HEK293 (cell line): ENCODE measurements around the gene POLR1G.

Source experiments
- CTCF ChIA-PET: fragments of 350-600 bp; formaldehyde crosslinking; extraction: SDS; loops from one replicate; lab custom pipeline; 2021; ENCODE audit warnings: antibody characterized with exemption; lab: Yijun Ruan, JAX
- POLR2A ChIA-PET: fragments of 300-600 bp; formaldehyde crosslinking; extraction: SDS; loops from one replicate; lab custom pipeline; 2020; ENCODE audit warnings: antibody characterized with exemption, inconsistent platforms; lab: Yijun Ruan, JAX
- H3K27ac ChIP-seq: fragments of 200-500 bp; sonication (Bioruptor generic); 2 replicates; pipeline ENCODE4 v1.5.1; 2014; ENCODE audit warnings: low read depth, low read length, control low read depth, inconsistent platforms; ENCODE audit errors: extremely low read depth
- H3K36me3 ChIP-seq, 2 experiments: fragments of 200-500 bp in 1 of 2; sonication (Bioruptor generic) in 1 of 2; 1 replicate in 1 of 2; 2 replicates in 1 of 2; pipeline ENCODE4 v1.5.1; 2014 to 2017; ENCODE audit warnings: inconsistent platforms in 2 of 2, low read length in 2 of 2; ENCODE audit not compliant: control insufficient read depth in 2 of 2, insufficient read depth in 1 of 2
- H3K4me1 ChIP-seq: fragments of 200-500 bp; sonication (Bioruptor generic); 2 replicates; pipeline ENCODE4 v1.5.1; 2014; ENCODE audit warnings: mild to moderate bottlenecking, low read length, inconsistent platforms; ENCODE audit not compliant: control insufficient read depth, insufficient read depth
- H3K4me3 ChIP-seq: 2 replicates; pipeline ENCODE4 v1.5.1; 2011; ENCODE audit warnings: low read depth, mild to moderate bottlenecking, control low read depth, low read length, moderate library complexity
- H3K9me3 ChIP-seq: fragments of 200-500 bp; sonication (Bioruptor generic); 2 replicates; pipeline ENCODE4 v1.5.1; 2014; ENCODE audit warnings: low read depth, low read length, inconsistent platforms; ENCODE audit not compliant: control insufficient read depth, insufficient read depth
- FEZF1 ChIP-seq: fragments of 450-650 bp; formaldehyde crosslinking; IDR thresholded peaks from 2 replicates; pipeline ENCODE4 v1.5.1; 2016; ENCODE audit warnings: missing biosample characterization, missing genetic modification characterization
- INSM2 ChIP-seq: fragments of 450-650 bp; formaldehyde crosslinking; IDR thresholded peaks from 2 replicates; pipeline ENCODE4 v1.5.1; 2016; ENCODE audit warnings: missing biosample characterization, missing genetic modification characterization
- KLF1 ChIP-seq: fragments of 450-650 bp; formaldehyde crosslinking; IDR thresholded peaks from 2 replicates; pipeline ENCODE4 v1.5.1; 2016; ENCODE audit warnings: missing biosample characterization, missing genetic modification characterization
- KLF16 ChIP-seq: fragments of 450-650 bp; formaldehyde crosslinking; IDR thresholded peaks from 2 replicates; pipeline ENCODE4 v1.5.1; 2017; ENCODE audit warnings: missing biosample characterization, missing genetic modification characterization
- PRDM1 ChIP-seq: fragments of 450-650 bp; formaldehyde crosslinking; IDR thresholded peaks from 2 replicates; pipeline ENCODE4; 2016; ENCODE audit warnings: missing biosample characterization, missing genetic modification characterization
- SCRT2 ChIP-seq: fragments of 450-650 bp; formaldehyde crosslinking; IDR thresholded peaks from 2 replicates; pipeline ENCODE4 v1.5.1; 2016; ENCODE audit warnings: missing biosample characterization, missing genetic modification characterization
- SP7 ChIP-seq: fragments of 450-650 bp; formaldehyde crosslinking; IDR thresholded peaks from 2 replicates; pipeline ENCODE4 v1.5.1; 2016; ENCODE audit warnings: missing biosample characterization, missing genetic modification characterization
- WT1 ChIP-seq: fragments of 450-650 bp; formaldehyde crosslinking; IDR thresholded peaks from 2 replicates; pipeline ENCODE4 v1.5.1; 2016; ENCODE audit warnings: missing biosample characterization, missing genetic modification characterization
- YY1 ChIP-seq: fragments of 450-650 bp; formaldehyde crosslinking; IDR thresholded peaks from 2 replicates; pipeline ENCODE4 v1.5.1; 2018; ENCODE audit warnings: missing biosample characterization, missing genetic modification characterization
- ZBTB10 ChIP-seq: fragments of 450-650 bp; formaldehyde crosslinking; IDR thresholded peaks from 2 replicates; pipeline ENCODE4 v1.5.1; 2016; ENCODE audit warnings: missing biosample characterization, missing genetic modification characterization
- ZBTB48 ChIP-seq: fragments of 450-650 bp; formaldehyde crosslinking; IDR thresholded peaks from 2 replicates; pipeline ENCODE4 v1.5.1; 2016; ENCODE audit warnings: missing biosample characterization, missing genetic modification characterization
- ZFP37 ChIP-seq: fragments of 450-650 bp; formaldehyde crosslinking; IDR thresholded peaks from 2 replicates; pipeline ENCODE4 v1.5.1; 2016; ENCODE audit warnings: missing biosample characterization, missing genetic modification characterization
- ZNF157 ChIP-seq: fragments of 450-650 bp; formaldehyde crosslinking; IDR thresholded peaks from 2 replicates; pipeline ENCODE4 v1.5.1; 2016; ENCODE audit warnings: missing biosample characterization, missing genetic modification characterization
- ZNF175 ChIP-seq: fragments of 450-650 bp; formaldehyde crosslinking; IDR thresholded peaks from 2 replicates; pipeline ENCODE4 v1.5.1; 2016; ENCODE audit warnings: missing biosample characterization, missing genetic modification characterization
- ZNF18 ChIP-seq: fragments of 450-650 bp; formaldehyde crosslinking; IDR thresholded peaks from 2 replicates; pipeline ENCODE4 v1.5.1; 2016; ENCODE audit warnings: missing biosample characterization, missing genetic modification characterization
- ZNF266 ChIP-seq: fragments of 450-650 bp; formaldehyde crosslinking; IDR thresholded peaks from 2 replicates; pipeline ENCODE4 v1.5.1; 2016; ENCODE audit warnings: missing biosample characterization, missing genetic modification characterization, low read depth
- ZNF324 ChIP-seq: fragments of 450-650 bp; formaldehyde crosslinking; IDR thresholded peaks from 2 replicates; pipeline ENCODE4 v1.5.1; 2016; ENCODE audit warnings: missing biosample characterization, missing genetic modification characterization
- ZNF404 ChIP-seq: fragments of 450-650 bp; formaldehyde crosslinking; IDR thresholded peaks from 2 replicates; pipeline ENCODE4 v1.5.1; 2017; ENCODE audit warnings: missing biosample characterization, missing genetic modification characterization
- ZNF423 ChIP-seq: fragments of 450-650 bp; formaldehyde crosslinking; IDR thresholded peaks from 2 replicates; pipeline ENCODE4 v1.5.1; 2016; ENCODE audit warnings: missing biosample characterization, missing genetic modification characterization
- ZNF449 ChIP-seq: fragments of 450-650 bp; formaldehyde crosslinking; IDR thresholded peaks from 2 replicates; pipeline ENCODE4 v1.5.1; 2017; ENCODE audit warnings: missing biosample characterization, mild to moderate bottlenecking, missing genetic modification characterization, moderate library complexity
- ZNF514 ChIP-seq: fragments of 450-650 bp; formaldehyde crosslinking; IDR thresholded peaks from 2 replicates; pipeline ENCODE4 v1.5.1; 2016; ENCODE audit warnings: missing biosample characterization, missing genetic modification characterization
- ZNF558 ChIP-seq: fragments of 450-650 bp; formaldehyde crosslinking; IDR thresholded peaks from 2 replicates; pipeline ENCODE4 v1.5.1; 2016; ENCODE audit warnings: missing biosample characterization, missing genetic modification characterization
- ZNF580 ChIP-seq: fragments of 450-650 bp; formaldehyde crosslinking; IDR thresholded peaks from 2 replicates; pipeline ENCODE4 v1.5.1; 2016; ENCODE audit warnings: missing biosample characterization, missing genetic modification characterization
- ZNF610 ChIP-seq: fragments of 450-650 bp; formaldehyde crosslinking; IDR thresholded peaks from 2 replicates; pipeline ENCODE4 v1.5.1; 2016; ENCODE audit warnings: missing biosample characterization, missing genetic modification characterization, borderline replicate concordance
- ZNF645 ChIP-seq: fragments of 450-650 bp; formaldehyde crosslinking; IDR thresholded peaks from 2 replicates; pipeline ENCODE4; 2016; ENCODE audit warnings: missing biosample characterization, missing genetic modification characterization
- ZSCAN4 ChIP-seq: fragments of 450-650 bp; formaldehyde crosslinking; IDR thresholded peaks from 2 replicates; pipeline ENCODE4 v1.5.1; 2017; ENCODE audit warnings: missing biosample characterization, missing genetic modification characterization

The POLR1G gene

GRCh38 chr19:45406226-45407090 lies at the start of gene POLR1G:
Gene POLR1G, plus strand, starts transcription at chr19:45406644. Its CDS starts 53 bp downstream, at chr19:45406697.
- Histone ChIP-seq H3K9me3 (no peaks in the 10 kb centered on the region), H3K4me3 (peak within 1 kb of the TSS; percentile 82), H3K27ac (peak within 1 kb of the TSS; percentile 96), H3K4me1 (0 out of 2 replicates have a peak, but pooled peaks cover 7% of the 10 kb centered on the region), H3K36me3 (peaks cover 0 to 14% of the 10 kb centered on the region in 2 experiments; a peak in 2 of 3 replicates)
- POLR2A ChIA-PET, result interaction anchor here (0.6 to 1.0 kb wide), 9 partner anchors 8 to 102 kb away, joined by 3 to 6 read pairs (median 3); partner anchors contain the start of genes ERCC1 and FOSB
- CTCF ChIA-PET, result interaction anchor here (1.0 kb wide), 2 partner anchors 72 to 79 kb away, joined by 4 to 6 read pairs; no protein-coding TSS in a partner anchor
- 0 out of 2 replicates have a peak, but pooled peaks have one; percentile 51 for TF ChIP-seq ZNF423 (tag by site-specific recombination)
- TF ChIP-seq ZNF645 (tag by site-specific recombination), result no peak
- peak; percentile 81; the same call in 1 of the 2 replicates for TF ChIP-seq ZBTB48
- no peak; the same call in 1 of the 2 replicates for TF ChIP-seq ZFP37 (tag by site-specific recombination)
- TF ChIP-seq ZNF175 (tag by site-specific recombination), result no peak
- no peak; the same call in 1 of the 2 replicates for TF ChIP-seq KLF1 (tag by site-specific recombination)
- peak; percentile 50 for TF ChIP-seq SCRT2
- peak; percentile 99 for TF ChIP-seq KLF16
- TF ChIP-seq INSM2, result no peak
- peak; percentile 93 for TF ChIP-seq ZBTB10 (tag by site-specific recombination)
- TF ChIP-seq ZNF266 (tag by site-specific recombination), result no peak
- no peak for TF ChIP-seq ZNF157
- peak; percentile 97 for TF ChIP-seq ZNF580 (tag by site-specific recombination)
- no peak for TF ChIP-seq PRDM1 (tag by site-specific recombination)
- TF ChIP-seq ZNF18 (tag by site-specific recombination), result no peak
- peak; percentile 43; the same call in 1 of the 2 replicates for TF ChIP-seq WT1
- peak; percentile 42; the same call in 1 of the 2 replicates for TF ChIP-seq ZSCAN4
- TF ChIP-seq ZNF449 (tag by site-specific recombination), result peak; percentile 81
- peak; percentile 77 for TF ChIP-seq ZNF324
- TF ChIP-seq YY1 (tag by site-specific recombination), result 0 out of 2 replicates have a peak, but pooled peaks have one; percentile 39
- TF ChIP-seq FEZF1 (tag by site-specific recombination), result peak; percentile 99
- TF ChIP-seq ZNF610 (tag by site-specific recombination), result peak; percentile 7; the same call in 1 of the 2 replicates
- TF ChIP-seq ZNF404 (tag by site-specific recombination), result no peak
- no peak for TF ChIP-seq ZNF558 (tag by site-specific recombination)
- TF ChIP-seq ZNF514 (tag by site-specific recombination), result no peak
- peak; percentile 43; the same call in 1 of the 2 replicates for TF ChIP-seq SP7 (tag by site-specific recombination)
